Measurements from ENCODE around the gene CTTNBP2.

- no peak for TF ChIP-seq CTCF (IDR thresholded peaks at IDR 0.05 in 2 of 3, conservative IDR thresholded peaks at IDR 0.05 in 1 of 3; ENCODE audit: control insufficient read depth in 2 of 3, extremely low read depth in 1 of 3, insufficient read depth in 1 of 3, low read depth in 3 of 3, low read length in 3 of 3)
- TF ChIP-seq ELK1 (IDR thresholded peaks at IDR 0.05; ENCODE audit: low read depth, low read length) = no peak
- no peak for TF ChIP-seq CHD1 (IDR thresholded peaks at IDR 0.05; ENCODE audit: low read depth, low read length)
- TF ChIP-seq FOXK2 (IDR thresholded peaks at IDR 0.05) = no peak
- no peak for TF ChIP-seq CHD4 (IDR thresholded peaks at IDR 0.05)
- no peak for TF ChIP-seq YY1 (IDR thresholded peaks at IDR 0.05; ENCODE audit: low read depth, low read length)
- no peak for TF ChIP-seq TAF1 (IDR thresholded peaks at IDR 0.05; ENCODE audit: borderline replicate concordance, low read depth, low read length)
- TF ChIP-seq NFXL1 (IDR thresholded peaks at IDR 0.05; ENCODE audit: borderline replicate concordance) = no peak
- TF ChIP-seq POLR2AphosphoS5 (IDR thresholded peaks at IDR 0.05; ENCODE audit: low read length) = no peak
These were observed 10.9 kb downstream of the CTTNBP2 start for GRCh38 chr7:117862378-117862777.
